Measurements from ENCODE around the gene CALY.

Gene CALY

GRCh38 chr10:133366751-133367150 lies 30.1 kb upstream of the CALY start:
- DNase-seq (ENCODE audit: low read depth) = no peak

- DNase-seq (ENCODE audit: low read depth) = no peak
Observed at GRCh38 chr10:133366130-133366478, 29.4 kb upstream of the CALY start.

- no peak for DNase-seq (ENCODE audit: low read depth)
Observed at GRCh38 chr10:133365461-133366129, 28.9 kb upstream of the CALY start.

GRCh38 chr10:133364645-133365431 lies 28.1 kb upstream of the CALY start:
- DNase-seq (ENCODE audit: low read depth) = no peak

- DNase-seq (ENCODE audit: low read depth) = no peak
Observed at GRCh38 chr10:133362846-133363245, 26.1 kb upstream of the CALY start.

GRCh38 chr10:133361773-133362441 lies 25.2 kb upstream of the CALY start:
- DNase-seq (ENCODE audit: low read depth) = no peak

GRCh38 chr10:133361227-133361626 lies 24.5 kb upstream of the CALY start:
- no peak for DNase-seq (ENCODE audit: low read depth)

- no peak for DNase-seq (ENCODE audit: low read depth)
Observed at GRCh38 chr10:133359972-133360610, 23.4 kb upstream of the CALY start.

- DNase-seq (ENCODE audit: low read depth) = no peak
Observed at GRCh38 chr10:133359554-133359971, 22.9 kb upstream of the CALY start.

- DNase-seq (ENCODE audit: low read depth) = no peak
Observed at GRCh38 chr10:133358925-133359310, 22.2 kb upstream of the CALY start.

- no peak for DNase-seq (ENCODE audit: low read depth)
Observed at GRCh38 chr10:133358162-133358924, 21.6 kb upstream of the CALY start.

- no peak for DNase-seq (ENCODE audit: low read depth)
Observed at GRCh38 chr10:133357285-133358161, 20.8 kb upstream of the CALY start, which contains the start of gene FUOM. Gene FUOM (minus strand): TSS chr10:133358019. CDS start chr10:133358007, 12 bp downstream.

- no peak for DNase-seq (ENCODE audit: low read depth)
Observed at GRCh38 chr10:133356549-133357284, 20.0 kb upstream of the CALY start.

GRCh38 chr10:133355991-133356390 lies 19.3 kb upstream of the CALY start:
- no peak for DNase-seq (ENCODE audit: low read depth)

GRCh38 chr10:133355266-133355665 lies 18.6 kb upstream of the CALY start:
- DNase-seq (ENCODE audit: low read depth) = no peak

GRCh38 chr10:133354672-133355240 lies 18.1 kb upstream of the CALY start:
- no peak for DNase-seq (ENCODE audit: low read depth)

- no peak for DNase-seq (ENCODE audit: low read depth)
Observed at GRCh38 chr10:133353988-133354605, 17.4 kb upstream of the CALY start.

- DNase-seq (ENCODE audit: low read depth) = no peak
Observed at GRCh38 chr10:133353202-133353959, 16.7 kb upstream of the CALY start.
